ENCODE results near the gene MEDAG. TPM values are rescaled to one million over a fixed set of nuclear protein-coding genes. Genes with fewer than 3 reads are reported as not detected.
A peak's percentile ranks its signal among the peaks of the same experiment; 100 is the strongest.

Gene MEDAG
- total and polyA plus RNA-seq, 2 experiments from 2014 or later: 1.7 to 2.0 TPM

DNA sequence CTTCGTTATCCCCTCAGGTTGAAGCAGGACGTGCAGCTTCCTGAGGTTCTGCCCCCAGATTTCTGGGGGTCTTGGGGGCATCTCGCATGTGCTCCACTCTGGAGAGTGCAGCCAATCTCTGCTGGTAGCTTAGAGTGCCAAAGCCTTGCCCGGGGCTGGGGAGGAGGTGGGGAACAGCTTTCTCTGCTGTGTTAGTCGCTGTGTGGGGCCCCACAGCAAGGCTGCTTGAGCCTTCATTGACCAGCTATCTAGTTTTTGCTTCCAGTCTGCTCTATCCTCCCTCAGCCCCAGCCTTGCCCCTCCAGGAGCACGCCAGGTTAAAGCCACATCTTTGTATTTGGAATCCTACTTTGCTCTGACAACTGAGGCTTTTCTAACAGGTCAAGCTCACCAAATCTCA lies 32.0 kb upstream of the MEDAG start:
- H3K4me2 ChIP-seq: peak overlapping the region; percentile 21; the same call in 1 of the 2 replicates
- Mint-ChIP-seq H3K4me1 (peaks cover 49% of the 10 kb centered on the region), H3K36me3 (ENCODE audit: low read depth) (no peaks in the 10 kb centered on the region), H3K27ac (peak overlapping the region; percentile 65; the same call in 1 of the 2 replicates), H3K9me3 (no peaks in the 10 kb centered on the region), H3K27me3 (ENCODE audit: insufficient read depth, low read depth, poor library complexity) (peaks cover 12% of the 10 kb centered on the region), H3K4me3 (no peak overlapping the region)
- no peak for ATAC-seq
- H3F3A ChIP-seq (replicated peaks; ENCODE audit: low read depth): no peaks in the 10 kb centered on the region
- H3K27ac ChIP-seq (ENCODE audit: low read depth): no peak overlapping the region
- no peak overlapping the region for H2AFZ ChIP-seq
- DNase-seq (ENCODE audit: low spot score): no peak
- no peaks in the 10 kb centered on the region; the same call in 1 of the 2 replicates for H3K79me2 ChIP-seq (replicated peaks; ENCODE audit: insufficient read depth)
- no peaks in the 10 kb centered on the region for H4K20me1 ChIP-seq (replicated peaks; ENCODE audit: insufficient read depth)
- H3K9me2 ChIP-seq (ENCODE audit: insufficient read depth): no peaks in the 10 kb centered on the region
- TF ChIP-seq ZNF114 (CRISPR knock-in tag; IDR thresholded peaks at IDR 0.05): no peak
- no peak for TF ChIP-seq STAT1 (IDR thresholded peaks at IDR 0.05; ENCODE audit: unreplicated experiment)
- TF ChIP-seq EZH2phosphoT487 (IDR thresholded peaks at IDR 0.05; ENCODE audit: unreplicated experiment): no peak
- TF ChIP-seq, protein P1, sequence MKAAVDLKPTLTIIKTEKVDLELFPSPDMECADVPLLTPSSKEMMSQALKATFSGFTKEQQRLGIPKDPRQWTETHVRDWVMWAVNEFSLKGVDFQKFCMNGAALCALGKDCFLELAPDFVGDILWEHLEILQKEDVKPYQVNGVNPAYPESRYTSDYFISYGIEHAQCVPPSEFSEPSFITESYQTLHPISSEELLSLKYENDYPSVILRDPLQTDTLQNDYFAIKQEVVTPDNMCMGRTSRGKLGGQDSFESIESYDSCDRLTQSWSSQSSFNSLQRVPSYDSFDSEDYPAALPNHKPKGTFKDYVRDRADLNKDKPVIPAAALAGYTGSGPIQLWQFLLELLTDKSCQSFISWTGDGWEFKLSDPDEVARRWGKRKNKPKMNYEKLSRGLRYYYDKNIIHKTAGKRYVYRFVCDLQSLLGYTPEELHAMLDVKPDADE (IDR thresholded peaks at IDR 0.05): no peak
- TF ChIP-seq NANOG (IDR thresholded peaks at IDR 0.05; ENCODE audit: borderline replicate concordance): no peak
- no peak for TF ChIP-seq ZNF331 (CRISPR knock-in tag; IDR thresholded peaks at IDR 0.05; ENCODE audit: low read depth)
- peaks cover 35% of the 10 kb centered on the region for H3K4me1 ChIP-seq (ENCODE audit: insufficient read depth)
- no peaks in the 10 kb centered on the region for H3K36me3 ChIP-seq (ENCODE audit: insufficient read depth)
- no peaks in the 10 kb centered on the region for H3K27me3 ChIP-seq (ENCODE audit: insufficient read depth)
- no peak overlapping the region for H3K4me3 ChIP-seq

GRCh38 chr13:30874561-30874960 lies 31.5 kb upstream of the MEDAG start:
- Mint-ChIP-seq H3K9me3 (no peaks in the 10 kb centered on the region), H3K4me1 (peaks cover 44% of the 10 kb centered on the region), H3K4me3 (no peak overlapping the region), H3K27me3 (ENCODE audit: insufficient read depth, low read depth, poor library complexity) (peaks cover 12% of the 10 kb centered on the region), H3K27ac (no peak overlapping the region), H3K36me3 (ENCODE audit: low read depth) (no peaks in the 10 kb centered on the region)
- H3F3A ChIP-seq (replicated peaks; ENCODE audit: low read depth): no peaks in the 10 kb centered on the region
- no peaks in the 10 kb centered on the region for H3K27me3 ChIP-seq (ENCODE audit: insufficient read depth)
- no peak for DNase-seq (ENCODE audit: low spot score)
- 0 out of 2 replicates have a peak overlapping the region, but pooled peaks have one; percentile 21 for H3K4me2 ChIP-seq
- no peaks in the 10 kb centered on the region for H3K9me2 ChIP-seq (ENCODE audit: insufficient read depth)
- no peak for TF ChIP-seq REST (IDR thresholded peaks at IDR 0.05; ENCODE audit: unreplicated experiment)
- no peak for TF ChIP-seq NANOG (IDR thresholded peaks at IDR 0.05; ENCODE audit: borderline replicate concordance)
- TF ChIP-seq ZNF331 (CRISPR knock-in tag; IDR thresholded peaks at IDR 0.05; ENCODE audit: low read depth): no peak
- TF ChIP-seq ZNF462 (CRISPR knock-in tag; IDR thresholded peaks at IDR 0.05): no peak
- TF ChIP-seq ZNF114 (CRISPR knock-in tag; IDR thresholded peaks at IDR 0.05): no peak
- no peak for TF ChIP-seq EZH2phosphoT487 (IDR thresholded peaks at IDR 0.05; ENCODE audit: unreplicated experiment)
- H4K20me1 ChIP-seq (replicated peaks; ENCODE audit: insufficient read depth): no peaks in the 10 kb centered on the region
- peaks cover 35% of the 10 kb centered on the region for H3K4me1 ChIP-seq (ENCODE audit: insufficient read depth)
- no peak overlapping the region for H3K4me3 ChIP-seq
- no peak for ATAC-seq
- no peaks in the 10 kb centered on the region; the same call in 1 of the 2 replicates for H3K79me2 ChIP-seq (replicated peaks; ENCODE audit: insufficient read depth)
- H3K36me3 ChIP-seq (ENCODE audit: insufficient read depth): no peaks in the 10 kb centered on the region
- H3K27ac ChIP-seq (ENCODE audit: low read depth): no peak overlapping the region
- no peak overlapping the region for H2AFZ ChIP-seq
